Measurements from ENCODE around the gene ZMYND8. TPM values are rescaled to one million over a fixed set of nuclear protein-coding genes. Genes with fewer than 3 reads are reported as not detected.

ZMYND8 gene
- total RNA-seq, 2 experiments from 2014 or later, result 28.1 to 29.6 TPM

DNA sequence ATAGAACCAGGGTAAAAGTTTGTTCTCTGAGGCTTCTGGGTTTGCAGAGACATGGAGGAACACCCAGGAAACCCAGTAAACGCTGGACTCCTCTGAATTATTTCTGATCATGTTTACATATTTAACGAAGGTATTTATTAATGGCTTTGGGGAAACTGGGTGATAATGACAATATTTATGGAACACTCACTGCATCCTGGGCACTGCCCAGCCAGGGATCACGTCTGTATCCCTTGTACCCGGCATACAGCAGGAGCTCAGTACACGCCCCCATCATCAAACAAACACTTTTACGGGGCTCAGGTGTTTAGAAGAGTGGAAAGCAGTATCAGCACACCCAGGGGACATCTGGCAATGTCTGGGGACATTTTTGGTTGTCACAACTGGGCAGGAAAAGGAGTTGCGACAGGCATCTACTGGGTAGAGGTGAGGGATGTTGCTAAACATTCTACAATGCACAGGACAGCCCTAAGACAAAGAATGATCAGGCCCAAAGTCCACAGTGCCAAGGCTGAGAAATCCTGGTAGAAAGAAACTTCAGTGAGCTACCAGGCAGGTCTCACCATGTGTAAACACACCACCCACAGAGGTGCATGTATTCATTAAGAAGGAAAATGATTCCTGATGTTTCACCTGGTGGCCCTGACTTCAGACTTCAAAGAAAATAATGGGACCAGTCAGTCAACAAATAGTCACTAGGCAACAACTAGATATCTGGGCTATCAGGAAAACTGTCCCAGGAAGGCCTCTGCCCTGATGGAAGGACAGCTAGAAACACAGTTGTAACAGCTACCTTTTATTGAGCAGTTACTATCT is 35.3 kb downstream of the ZMYND8 start:
- Mint-ChIP-seq H3K4me3 (no peak overlapping the region), H3K27ac (no peak overlapping the region), H3K27me3 (no peaks in the 10 kb centered on the region), H3K36me3 (peaks cover 5% of the 10 kb centered on the region), H3K9me3 (no peaks in the 10 kb centered on the region), H3K4me1 (ENCODE audit: low read depth) (peaks cover 59% of the 10 kb centered on the region)
- intact Hi-C loops (cut with micrococcal nuclease), result no loop called here
- ChIA-PET POLR2A (no interaction called here), CTCF (interaction anchor here (1.5 to 1.6 kb wide), 2 partner anchors 48 to 62 kb away, joined by 4 to 5 read pairs; no protein-coding TSS in a partner anchor)
- DNase-seq, result no peak

DNA sequence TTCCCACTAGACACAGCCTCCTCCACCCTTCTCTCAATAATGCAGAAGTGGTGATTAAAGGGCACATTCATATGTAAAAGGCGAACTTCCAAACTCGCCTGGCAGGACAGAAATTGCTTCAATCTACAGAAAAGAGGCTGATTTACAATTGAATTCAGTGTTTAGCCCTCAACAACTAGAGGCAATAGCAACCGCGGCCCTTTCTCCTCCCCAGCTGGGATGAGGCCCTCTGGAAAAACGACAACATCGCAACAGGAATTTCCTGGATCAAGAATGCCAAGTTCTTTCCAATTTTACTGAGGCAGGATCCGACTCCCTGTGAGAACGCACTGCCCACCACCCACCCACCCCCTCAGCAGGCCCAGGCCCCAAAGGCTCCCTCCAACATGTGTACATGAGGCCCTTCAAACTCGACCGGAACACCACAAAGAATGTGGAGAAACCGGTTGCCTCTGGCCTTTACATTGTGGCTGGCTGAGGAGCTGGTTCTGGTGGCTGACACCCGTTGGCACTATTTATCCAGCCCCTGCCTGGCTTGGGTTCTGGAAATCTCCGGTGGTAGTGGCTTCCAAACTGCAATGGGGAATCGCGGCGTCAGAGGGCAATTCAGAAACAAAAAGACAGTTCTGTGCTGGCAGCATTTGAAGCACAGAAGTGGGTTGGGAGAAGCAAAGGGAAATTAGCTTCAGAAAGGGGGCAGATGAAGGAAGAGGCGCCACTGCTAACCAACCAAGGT is 36.8 kb downstream of the ZMYND8 start:
- Mint-ChIP-seq H3K36me3 (peaks cover 2% of the 10 kb centered on the region), H3K27me3 (no peaks in the 10 kb centered on the region), H3K4me3 (no peak overlapping the region), H3K9me3 (no peaks in the 10 kb centered on the region), H3K4me1 (ENCODE audit: low read depth) (peaks cover 61% of the 10 kb centered on the region), H3K27ac (peak overlapping the region; percentile 82)
- ChIA-PET CTCF (no interaction called here), POLR2A (interaction anchor here (1.1 kb wide), 1 partner anchor 37 kb away, joined by 3 read pairs; the partner anchor contains the start of gene ZMYND8)
- intact Hi-C loops (cut with micrococcal nuclease), result no loop called here
- DNase-seq, result no peak

- DNase-seq, result peak; percentile 17
- Mint-ChIP-seq H3K36me3 (peaks cover 4% of the 10 kb centered on the region), H3K4me3 (no peak overlapping the region), H3K27ac (peak overlapping the region; percentile 82), H3K4me1 (ENCODE audit: low read depth) (peaks cover 61% of the 10 kb centered on the region), H3K9me3 (no peaks in the 10 kb centered on the region), H3K27me3 (no peaks in the 10 kb centered on the region)
- ChIA-PET POLR2A (interaction anchor here (1.1 kb wide), 1 partner anchor 37 kb away, joined by 3 read pairs; the partner anchor contains the start of gene ZMYND8), CTCF (no interaction called here)
- intact Hi-C loops (cut with micrococcal nuclease), result no loop called here
Observed at GRCh38 chr20:47318586-47319516, 37.6 kb downstream of the ZMYND8 start.

GRCh38 chr20:47318027-47318585 is 38.4 kb downstream of the ZMYND8 start:
- intact Hi-C loops (cut with micrococcal nuclease), result no loop called here

GRCh38 chr20:47317127-47317895 is 39.2 kb downstream of the ZMYND8 start:
- no peaks in the 10 kb centered on the region for H3K9me3 Mint-ChIP-seq
- peak overlapping the region; percentile 82 for H3K27ac Mint-ChIP-seq
- peaks cover 4% of the 10 kb centered on the region for H3K36me3 Mint-ChIP-seq
- peak; percentile 81 for DNase-seq
- H3K4me1 Mint-ChIP-seq (ENCODE audit: low read depth), result peaks cover 58% of the 10 kb centered on the region
- intact Hi-C loops (cut with micrococcal nuclease), result loop anchor here (1.0 to 2.0 kb wide), 2 partner anchors 39 to 43 kb away; partner anchors contain the start of gene ZMYND8
- ChIA-PET CTCF (interaction anchor here (0.9 to 1.8 kb wide), 3 partner anchors 43 to 176 kb away, joined by 3 to 8 read pairs (median 8); no protein-coding TSS in a partner anchor), POLR2A (interaction anchor here (1.0 to 1.8 kb wide), 2 partner anchors 9 to 39 kb away, joined by 4 to 7 read pairs; partner anchors contain the start of gene ZMYND8)
- no peaks in the 10 kb centered on the region for H3K27me3 Mint-ChIP-seq
- peak overlapping the region; percentile 20 for H3K4me3 Mint-ChIP-seq

More at GRCh38 chr20:47318027-47318585, 38.4 kb downstream of the ZMYND8 start:
- POLR2A ChIA-PET, result interaction anchor here (1.8 kb wide), 1 partner anchor 38 kb away, joined by 7 read pairs; the partner anchor contains the start of gene ZMYND8
- no peaks in the 10 kb centered on the region for H3K9me3 Mint-ChIP-seq
- H3K36me3 Mint-ChIP-seq, result peaks cover 4% of the 10 kb centered on the region
- H3K4me1 Mint-ChIP-seq (ENCODE audit: low read depth), result peaks cover 56% of the 10 kb centered on the region
- CTCF ChIA-PET, result interaction anchor here (0.9 kb wide), 1 partner anchor 176 kb away, joined by 3 read pairs; no protein-coding TSS in a partner anchor
- no peak for DNase-seq
- peak overlapping the region; percentile 38 for H3K4me3 Mint-ChIP-seq
- H3K27ac Mint-ChIP-seq, result peak overlapping the region; percentile 82
- H3K27me3 Mint-ChIP-seq, result no peaks in the 10 kb centered on the region

DNA sequence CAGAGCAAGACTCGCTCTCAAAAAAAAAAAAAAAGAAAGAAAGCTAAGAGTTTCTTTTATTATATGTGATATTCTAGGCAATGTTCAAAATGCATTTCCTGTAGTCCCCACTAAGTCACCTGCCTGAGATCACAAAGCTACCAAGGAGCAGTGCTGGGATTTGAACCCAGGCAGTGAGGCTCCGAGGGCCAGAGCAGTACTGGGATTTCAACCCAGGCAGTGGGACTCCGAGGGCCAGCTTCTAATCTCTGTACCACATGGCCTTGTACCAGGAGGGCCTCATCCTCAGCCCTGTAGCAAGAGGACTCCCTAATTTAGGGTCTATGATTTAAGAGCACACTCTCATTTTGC is 39.7 kb downstream of the ZMYND8 start:
- Mint-ChIP-seq H3K4me1 (ENCODE audit: low read depth) (peaks cover 58% of the 10 kb centered on the region), H3K27ac (peak overlapping the region; percentile 82), H3K4me3 (no peak overlapping the region), H3K36me3 (peaks cover 4% of the 10 kb centered on the region), H3K9me3 (no peaks in the 10 kb centered on the region), H3K27me3 (no peaks in the 10 kb centered on the region)
- CTCF ChIA-PET, result interaction anchor here (0.8 to 1.8 kb wide), 3 partner anchors 14 to 67 kb away, joined by 3 to 8 read pairs (median 8); no protein-coding TSS in a partner anchor
- DNase-seq, result no peak
- POLR2A ChIA-PET, result interaction anchor here (1.0 to 1.8 kb wide), 2 partner anchors 10 to 40 kb away, joined by 4 to 7 read pairs; partner anchors contain the start of gene ZMYND8
- intact Hi-C loops (cut with micrococcal nuclease), result loop anchor here (1.0 to 2.0 kb wide), 2 partner anchors 40 to 42 kb away; partner anchors contain the start of gene ZMYND8

- POLR2A ChIA-PET, result interaction anchor here (0.8 kb wide), 1 partner anchor 15 kb away, joined by 3 read pairs; no protein-coding TSS in a partner anchor
- no peaks in the 10 kb centered on the region for H3K9me3 Mint-ChIP-seq
- H3K4me3 Mint-ChIP-seq, result no peak overlapping the region
Observed at GRCh38 chr20:47315339-47316056, 41.0 kb downstream of the ZMYND8 start.

GRCh38 chr20:47314647-47315338 is 41.7 kb downstream of the ZMYND8 start:
- Mint-ChIP-seq H3K4me3 (no peak overlapping the region), H3K27me3 (no peaks in the 10 kb centered on the region), H3K36me3 (peaks cover 4% of the 10 kb centered on the region), H3K4me1 (ENCODE audit: low read depth) (peaks cover 43% of the 10 kb centered on the region), H3K9me3 (no peaks in the 10 kb centered on the region), H3K27ac (peak overlapping the region; percentile 25)
- intact Hi-C loops (cut with micrococcal nuclease), result no loop called here
- ChIA-PET POLR2A (no interaction called here), CTCF (no interaction called here)
- no peak for DNase-seq

More at GRCh38 chr20:47315339-47316056, 41.0 kb downstream of the ZMYND8 start:
- Mint-ChIP-seq H3K27ac (peak overlapping the region; percentile 11), H3K4me1 (ENCODE audit: low read depth) (peaks cover 50% of the 10 kb centered on the region), H3K36me3 (peaks cover 4% of the 10 kb centered on the region), H3K27me3 (no peaks in the 10 kb centered on the region)
- no peak for DNase-seq
- CTCF ChIA-PET, result interaction anchor here (0.8 to 1.8 kb wide), 3 partner anchors 15 to 69 kb away, joined by 3 to 8 read pairs (median 8); no protein-coding TSS in a partner anchor
- intact Hi-C loops (cut with micrococcal nuclease), result loop anchor here (2.0 kb wide), 1 partner anchor 41 kb away; no protein-coding TSS in a partner anchor

DNA sequence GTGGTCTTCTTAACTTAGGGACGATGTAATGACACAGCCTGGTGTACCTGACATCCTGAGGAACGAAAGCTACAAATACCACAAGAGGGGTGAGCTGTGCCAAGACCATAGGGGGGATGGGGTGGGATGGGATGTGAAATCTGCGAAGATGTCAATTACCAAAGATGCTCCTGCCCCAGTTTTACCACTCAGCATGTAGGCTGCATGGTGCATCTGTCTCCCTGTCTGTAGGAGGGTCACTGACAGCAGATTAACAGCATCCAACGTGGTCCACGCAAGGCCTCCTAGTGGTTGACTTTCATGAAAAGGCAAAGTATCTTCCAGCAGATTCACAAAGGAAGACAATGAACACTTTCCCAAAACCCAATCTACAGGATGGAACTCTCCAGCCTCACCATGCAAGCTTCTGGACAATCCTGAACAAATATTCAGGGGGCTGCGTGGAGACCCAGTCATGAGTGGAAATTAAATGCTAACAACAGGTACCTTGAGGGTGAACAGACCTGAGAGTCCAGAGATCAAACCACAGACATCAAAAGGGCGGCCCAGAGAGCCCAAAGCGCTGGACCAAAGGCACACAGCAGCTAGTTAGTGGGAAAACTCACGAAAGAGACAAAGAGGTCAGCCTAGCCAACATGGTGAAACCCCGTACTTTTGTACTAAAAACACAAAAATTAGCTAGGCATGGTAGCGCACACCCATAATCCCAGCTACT is 44.4 kb downstream of the ZMYND8 start:
- ChIA-PET CTCF (interaction anchor here (1.1 kb wide), 1 partner anchor 1308 kb away, joined by 3 read pairs; no protein-coding TSS in a partner anchor), POLR2A (no interaction called here)
- Mint-ChIP-seq H3K4me3 (no peak overlapping the region), H3K27ac (no peak overlapping the region), H3K36me3 (peaks cover 3% of the 10 kb centered on the region), H3K4me1 (ENCODE audit: low read depth) (peaks cover 21% of the 10 kb centered on the region), H3K9me3 (no peaks in the 10 kb centered on the region), H3K27me3 (no peaks in the 10 kb centered on the region)
- intact Hi-C loops (cut with micrococcal nuclease), result no loop called here
- no peak for DNase-seq
